ENCODE data around the gene EXOC6B.
"Not testable (repeated sequence)": the region's sequence is repeated elsewhere in the genome, so short reads cannot be mapped to it uniquely, and the experiment has no call there.

The EXOC6B gene

DNA sequence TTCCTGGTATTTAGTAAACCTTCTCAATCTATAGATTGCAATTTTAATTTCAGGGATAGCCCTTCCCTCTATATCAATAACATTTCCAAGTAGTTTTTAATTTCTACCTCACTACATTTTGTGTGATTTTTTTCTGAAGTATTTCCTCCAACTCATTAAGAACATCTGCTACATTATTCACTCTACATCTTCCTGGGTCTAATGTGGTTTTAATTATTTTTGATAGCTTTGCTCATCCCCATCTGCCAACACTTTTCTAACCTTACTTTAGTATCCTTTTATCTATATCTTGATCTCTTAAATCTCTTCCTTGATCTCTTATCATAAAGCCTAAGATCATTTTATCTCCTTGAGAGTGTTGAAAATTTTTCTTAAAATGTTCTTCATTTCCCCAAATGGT is 399.8 kb downstream of the EXOC6B start:
- no peak for DNase-seq

DNA sequence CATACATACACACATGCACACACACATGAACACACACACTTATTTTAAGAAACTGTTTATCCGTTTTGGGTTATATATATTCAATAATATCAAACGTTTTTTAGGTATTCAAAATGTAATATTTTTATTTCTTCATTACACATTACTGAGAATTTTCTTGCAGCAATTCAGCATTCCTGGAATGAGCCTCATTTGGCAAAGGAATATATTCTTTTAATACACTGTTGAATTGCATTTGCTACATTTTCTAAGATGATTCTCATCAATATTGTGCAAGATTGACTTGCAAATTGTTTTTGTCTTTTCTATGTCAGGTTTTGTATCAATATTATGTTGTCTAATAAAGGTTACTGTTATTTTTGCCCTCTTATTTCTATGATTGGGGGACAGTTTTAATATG is 402.1 kb downstream of the EXOC6B start:
- DNase-seq = no peak

DNA sequence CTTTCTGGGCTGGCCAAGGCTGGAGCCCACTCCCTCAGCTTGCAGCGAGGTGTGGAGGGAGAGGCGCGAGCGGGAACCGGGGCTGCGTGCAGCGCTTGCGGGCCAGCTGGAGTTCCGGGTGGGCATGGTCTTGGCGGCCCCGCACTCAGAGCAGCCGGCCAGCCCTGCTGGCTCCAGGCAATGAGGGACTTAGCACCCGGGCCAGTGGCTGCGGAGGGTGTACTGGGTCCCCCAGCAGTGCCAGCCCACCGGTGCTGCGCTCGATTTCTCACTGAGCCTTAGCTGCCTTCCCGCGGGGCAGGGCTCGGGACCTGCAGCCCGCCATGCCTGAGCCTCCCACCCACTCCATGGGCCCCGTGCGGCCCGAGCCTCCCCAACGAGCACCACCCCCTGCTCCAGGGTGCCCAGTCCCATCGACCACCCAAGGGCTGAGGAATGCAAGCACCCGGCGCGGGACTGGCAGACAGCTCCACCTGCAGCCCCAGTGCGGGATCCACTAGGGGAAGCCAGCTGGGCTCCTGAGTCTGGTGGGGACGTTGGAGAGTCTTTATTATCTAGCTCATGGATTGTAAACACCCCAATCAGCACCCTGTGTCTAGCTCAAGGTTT is 404.0 kb downstream of the EXOC6B start:
- DNase-seq = not testable (repeated sequence)

GRCh38 chr2:72415781-72416475 is 409.9 kb downstream of the EXOC6B start:
- DNase-seq = no peak

- no peak for DNase-seq
Observed at GRCh38 chr2:72415241-72415661, 410.6 kb downstream of the EXOC6B start.

- no peak for DNase-seq
Observed at GRCh38 chr2:72414137-72414760, 411.6 kb downstream of the EXOC6B start.

- DNase-seq = no peak
Observed at GRCh38 chr2:72413716-72414115, 412.1 kb downstream of the EXOC6B start.

DNA sequence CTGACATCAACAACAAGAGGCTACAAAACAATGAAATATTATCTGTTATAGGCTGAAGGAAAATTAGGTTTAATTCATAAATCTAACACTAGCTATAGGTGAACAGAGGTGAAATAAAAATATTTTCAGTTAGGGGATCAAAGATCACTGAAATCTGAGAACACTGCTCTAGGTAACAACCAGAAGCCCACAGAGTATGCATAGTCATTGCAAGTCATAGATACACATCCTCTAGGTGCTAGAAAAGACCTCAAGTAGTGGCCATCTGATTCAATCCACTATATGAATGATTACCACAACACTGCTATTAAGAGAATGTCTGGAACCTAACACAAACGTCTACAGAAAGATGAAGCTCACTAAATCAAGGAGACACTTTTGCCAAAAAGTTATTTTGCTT is 413.6 kb downstream of the EXOC6B start:
- DNase-seq = no peak

DNA sequence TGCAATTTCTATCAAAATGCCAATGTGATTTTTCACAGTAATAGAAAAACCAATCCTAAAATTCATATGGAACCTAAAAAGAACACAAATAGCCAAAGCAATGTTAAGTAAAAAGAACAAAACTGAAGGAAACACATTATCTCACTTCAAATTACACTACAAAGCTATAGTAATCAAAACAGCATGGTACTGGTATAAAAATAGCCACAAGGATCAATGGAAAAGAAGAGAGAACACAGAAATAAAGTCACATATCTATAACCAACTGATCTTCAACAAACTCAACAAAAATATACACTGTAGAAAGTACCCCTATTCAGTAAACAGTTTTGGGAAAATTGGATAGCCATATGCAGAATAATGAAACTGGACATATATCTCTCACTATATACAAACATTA is 426.0 kb downstream of the EXOC6B start:
- DNase-seq = no peak

DNA sequence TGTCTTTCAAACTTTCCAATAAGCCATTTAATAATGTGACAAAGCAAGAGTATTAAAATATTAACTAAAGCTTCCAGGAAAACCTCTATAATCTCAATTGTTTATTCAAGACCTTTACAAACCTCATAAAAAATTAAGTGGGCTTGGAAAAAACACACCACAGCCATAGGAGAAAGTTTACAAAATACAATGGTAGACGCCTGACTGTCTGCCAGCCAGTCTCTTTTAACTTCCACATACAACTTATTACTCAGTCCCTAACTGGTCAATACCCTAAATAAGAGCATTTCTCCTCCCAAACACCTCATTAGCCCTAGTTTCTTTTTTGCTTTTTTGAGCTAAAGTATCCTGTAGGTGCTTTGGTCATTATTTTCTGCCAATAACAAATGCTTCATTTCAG is 430.7 kb downstream of the EXOC6B start:
- no peak for DNase-seq

DNA sequence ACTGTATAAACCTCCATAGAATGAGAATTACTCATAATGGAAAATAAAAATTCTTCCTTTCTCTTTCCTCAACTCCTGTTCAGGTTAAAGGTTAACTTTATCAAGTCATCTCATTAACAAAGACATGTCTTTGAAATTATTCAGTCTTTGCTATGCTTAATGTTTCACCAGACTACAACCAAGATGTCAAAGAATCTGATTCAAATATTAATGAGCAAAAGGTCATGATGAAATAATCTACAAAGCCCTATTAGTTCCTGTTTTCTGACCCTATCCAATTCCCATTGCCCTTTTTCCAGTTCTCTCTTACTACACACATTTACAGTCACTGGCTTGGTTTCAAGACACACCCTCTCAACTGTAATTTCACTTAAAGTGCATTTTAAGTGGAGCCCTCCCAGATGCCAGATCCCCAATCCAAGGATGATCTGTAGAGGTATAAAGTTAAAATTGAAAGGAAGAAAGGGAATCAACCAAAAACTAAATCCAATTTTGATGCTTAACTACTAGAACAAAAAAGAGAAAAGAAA is 431.2 kb downstream of the EXOC6B start:
- DNase-seq = no peak

GRCh38 chr2:72389447-72389846 is 436.4 kb downstream of the EXOC6B start:
- DNase-seq = no peak

DNA sequence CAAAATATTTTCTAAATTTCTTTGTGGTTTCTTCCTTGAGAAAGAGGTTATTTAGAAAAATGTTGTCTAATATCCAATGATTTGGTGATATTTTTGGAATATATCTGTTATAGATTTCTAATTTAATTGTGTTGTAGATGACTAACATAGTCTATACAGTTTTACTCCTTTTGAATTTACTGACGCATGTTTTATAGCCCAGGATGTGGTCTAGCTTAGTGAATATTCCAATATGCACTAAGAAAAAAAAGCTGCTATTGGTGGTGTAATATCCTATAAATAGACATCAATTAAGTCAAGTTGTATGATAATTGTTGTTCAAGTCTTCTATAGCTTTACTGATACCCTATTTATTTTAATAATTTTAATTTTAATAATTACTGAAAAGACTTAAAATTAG is 437.6 kb downstream of the EXOC6B start:
- DNase-seq = no peak

GRCh38 chr2:72386288-72386687 is 439.5 kb downstream of the EXOC6B start:
- DNase-seq = no peak

GRCh38 chr2:72378753-72379348 is 447.0 kb downstream of the EXOC6B start:
- no peak for DNase-seq

DNA sequence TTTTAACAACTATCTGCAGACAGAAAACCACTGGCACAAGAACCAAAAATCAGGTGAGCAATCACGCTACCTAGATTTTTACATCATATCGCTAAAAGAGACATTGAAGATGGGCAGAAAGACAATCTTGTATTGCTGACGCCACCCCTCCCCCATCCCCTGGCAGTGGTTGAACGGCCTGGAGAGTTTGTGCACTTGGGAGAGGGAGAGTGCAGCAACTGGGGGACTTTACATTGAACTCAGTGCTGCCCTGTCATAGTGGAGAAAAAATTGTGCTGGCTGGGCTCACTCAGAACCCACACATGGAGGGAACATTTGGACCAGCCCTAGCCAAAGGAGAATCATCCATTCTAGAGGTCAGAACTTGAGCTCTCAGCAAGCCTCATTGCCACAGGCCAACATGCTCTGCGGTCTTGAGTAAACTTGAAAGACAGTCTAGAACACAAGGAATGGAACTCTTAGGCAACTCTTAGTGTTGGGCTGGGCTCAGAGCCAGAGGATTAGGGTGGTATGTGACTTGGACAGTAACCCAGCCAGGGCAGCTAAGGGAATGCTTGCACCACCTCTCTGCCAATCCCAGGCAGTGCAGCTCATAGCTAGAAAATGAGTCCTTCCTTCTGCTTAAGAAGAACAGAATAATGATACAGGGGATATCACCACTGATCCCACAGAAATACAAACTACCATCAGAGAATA is 458.2 kb downstream of the EXOC6B start:
- DNase-seq = no peak

GRCh38 chr2:72363406-72363805 is 462.4 kb downstream of the EXOC6B start:
- DNase-seq = no peak

- no peak for DNase-seq
Observed at GRCh38 chr2:72362733-72363132, 463.1 kb downstream of the EXOC6B start.

GRCh38 chr2:72361521-72361920 is 464.3 kb downstream of the EXOC6B start:
- no peak for DNase-seq

- no peak for DNase-seq
Observed at GRCh38 chr2:72361042-72361441, 464.8 kb downstream of the EXOC6B start.

DNA sequence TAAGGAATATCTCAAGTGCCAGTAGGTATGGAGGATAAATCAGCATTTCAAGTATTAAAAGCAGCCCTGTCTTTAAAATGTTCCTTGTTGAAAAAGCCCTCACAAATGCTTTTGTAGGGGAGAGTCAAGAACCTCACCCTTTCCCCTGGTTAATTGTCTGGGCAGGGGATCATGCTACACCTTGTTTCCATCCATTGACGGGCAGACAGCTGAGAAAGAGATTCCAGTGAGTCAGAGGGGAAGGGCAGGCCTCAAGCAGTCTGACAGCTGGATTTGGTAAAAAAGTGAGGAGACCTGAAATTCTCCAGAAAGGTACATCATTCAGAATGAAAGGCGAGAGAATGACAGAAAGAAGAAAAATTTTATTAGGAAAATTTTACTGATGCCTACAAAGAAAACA is 475.0 kb downstream of the EXOC6B start:
- DNase-seq = no peak

- DNase-seq = no peak
Observed at GRCh38 chr2:72349016-72349415, 476.8 kb downstream of the EXOC6B start.

DNA sequence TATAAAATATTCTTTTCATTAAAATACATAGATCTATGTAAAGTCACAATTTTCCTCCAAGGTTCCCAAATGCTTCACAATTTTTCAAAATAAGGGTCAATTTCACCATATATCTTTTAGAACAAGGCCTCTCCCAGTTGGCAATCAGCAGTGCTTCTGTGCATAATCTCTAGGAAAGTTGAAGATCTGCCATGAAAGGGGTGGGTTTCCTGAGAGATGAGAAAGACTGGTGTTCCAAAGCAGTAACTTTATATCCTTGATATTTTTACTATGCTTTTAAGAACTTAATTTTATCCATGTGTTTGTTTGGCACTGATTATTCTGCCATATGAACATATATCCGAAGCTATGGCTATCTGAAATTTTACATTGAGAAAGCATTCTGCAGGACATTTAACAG is 478.8 kb downstream of the EXOC6B start:
- no peak for DNase-seq

Measured in right forelimb (tissue), 1 donor.